ENCODE measurements around the gene LDLRAD4.

The LDLRAD4 gene

DNA sequence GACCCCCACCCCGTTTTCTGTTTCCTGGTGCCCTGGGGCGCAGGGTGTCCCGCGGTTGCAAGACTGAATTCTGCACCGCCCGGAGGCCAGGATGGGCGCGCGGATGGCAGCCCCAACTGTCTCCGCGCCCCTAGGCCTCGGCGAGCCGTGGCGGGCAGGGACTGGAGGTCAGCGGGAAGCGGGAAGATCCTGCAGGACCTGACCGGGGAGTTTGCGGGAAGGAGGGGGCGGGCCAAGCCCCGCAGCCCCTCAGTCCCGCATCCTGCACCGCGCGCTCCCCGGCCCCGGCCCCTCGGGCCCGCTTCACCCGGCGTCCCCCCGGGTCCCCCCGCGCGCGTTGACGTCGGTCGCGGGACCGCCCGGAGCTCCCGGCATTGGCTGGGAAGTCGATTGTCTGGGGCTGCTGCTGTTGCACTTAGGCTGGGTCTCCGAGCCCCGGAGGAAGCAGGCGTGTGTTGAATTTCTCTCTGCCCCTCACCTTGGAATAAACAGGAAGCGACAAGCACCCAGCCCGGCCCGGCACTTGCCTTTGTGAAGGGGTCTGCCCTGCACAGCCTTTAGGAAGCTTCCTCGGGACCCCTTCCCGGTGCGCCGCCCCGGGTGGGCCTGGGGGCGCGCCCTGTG is at the start of gene LDLRAD4:
TSS of gene LDLRAD4 (plus strand) at position 393 of the 624 bp plus-strand sequence.
- DNase-seq (ENCODE audit: low read depth in 1 of 2, low spot score in 1 of 2), result no peak

DNA sequence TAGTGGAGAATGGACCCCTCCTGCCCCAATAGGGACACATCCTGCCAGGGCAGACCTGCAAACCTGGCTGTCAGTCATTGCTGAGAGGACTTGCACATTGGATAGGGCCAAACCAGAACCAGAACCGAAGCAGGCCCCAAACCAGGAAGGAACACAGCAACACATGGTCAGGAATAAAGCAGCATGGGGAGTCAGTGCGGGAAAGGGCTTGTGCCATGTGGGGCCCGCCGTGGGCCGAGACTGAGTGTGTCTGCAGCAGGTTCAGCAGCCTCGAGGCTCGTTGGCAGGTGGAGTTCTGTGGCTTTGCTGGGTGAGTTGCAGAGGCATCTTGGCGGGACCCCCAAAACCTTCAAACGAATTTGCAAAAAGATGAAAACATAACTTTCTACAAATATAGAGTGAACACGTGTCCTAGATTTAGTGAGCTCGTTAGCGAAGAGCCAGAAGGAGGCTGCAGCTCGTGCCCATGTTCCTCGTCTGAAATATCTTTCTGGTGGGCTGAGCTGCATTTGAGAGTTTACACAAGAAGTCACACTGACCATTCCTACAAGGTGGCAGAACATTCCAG is 44.9 kb upstream of the LDLRAD4 start:
- DNase-seq (ENCODE audit: low read depth in 1 of 2, low spot score in 1 of 2), result no peak

DNA sequence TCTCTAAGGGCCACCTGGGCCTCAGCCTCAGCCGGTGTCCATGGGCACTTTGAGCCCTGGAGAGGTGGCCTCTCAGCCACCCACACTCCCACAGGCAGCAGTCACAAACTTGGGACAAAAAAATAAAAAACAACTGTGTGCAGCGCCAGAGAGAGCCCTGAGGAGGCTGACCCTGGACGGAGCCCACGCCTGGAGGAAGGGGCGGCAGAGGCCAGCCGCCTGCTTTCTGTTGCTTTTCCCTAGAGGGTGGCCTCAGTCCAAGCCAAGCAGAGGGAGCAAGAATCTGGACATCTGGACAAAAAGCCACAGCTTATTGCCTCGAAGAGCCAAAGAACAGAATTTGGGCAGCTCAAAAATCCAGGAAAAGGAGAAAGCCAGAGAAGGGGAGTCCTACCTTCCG is 43.3 kb upstream of the LDLRAD4 start:
- DNase-seq (ENCODE audit: low read depth in 1 of 2, low spot score in 1 of 2), result no peak

DNA sequence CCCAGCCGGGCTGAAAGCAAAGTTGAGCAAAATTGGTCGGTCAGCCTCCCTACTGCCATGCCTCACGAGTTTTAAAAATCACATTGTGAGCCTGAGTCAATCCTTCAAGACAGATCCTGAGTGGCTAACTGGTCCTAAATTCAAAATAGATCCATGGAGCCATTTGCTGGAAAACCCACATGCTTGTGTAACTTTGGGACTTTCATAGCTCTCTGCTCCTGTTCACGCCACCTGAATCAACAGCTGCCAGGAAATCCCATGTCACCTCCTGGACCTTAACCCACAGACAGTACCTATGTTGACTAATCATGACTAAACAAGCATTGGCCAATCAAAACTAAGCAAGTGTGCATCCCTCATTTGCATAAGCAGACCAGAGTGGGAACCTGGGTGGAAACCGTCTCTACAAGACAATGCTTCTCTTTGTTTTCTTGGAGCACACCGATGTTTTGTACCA is 42.8 kb upstream of the LDLRAD4 start:
- DNase-seq (ENCODE audit: low read depth in 1 of 2, low spot score in 1 of 2), result no peak

DNA sequence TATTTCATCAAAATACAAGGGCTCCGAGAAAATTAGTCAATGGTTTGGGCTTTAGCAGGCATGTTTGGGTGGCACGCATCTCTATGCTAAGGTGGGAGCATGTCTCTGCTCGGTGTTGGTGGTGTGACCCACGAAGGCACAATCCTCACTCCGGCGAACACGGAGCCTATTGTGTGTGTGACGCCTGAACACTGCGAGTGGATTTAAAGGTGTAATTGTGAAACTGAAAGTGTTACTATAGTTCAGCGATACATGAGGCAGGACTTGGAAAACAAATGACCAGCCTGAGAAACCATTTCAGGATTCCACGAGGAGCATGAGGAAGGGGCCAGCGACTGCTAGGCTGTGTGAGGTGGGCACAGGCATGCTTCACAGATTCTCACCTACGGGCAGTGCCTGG is 41.7 kb upstream of the LDLRAD4 start:
- DNase-seq (ENCODE audit: low read depth in 1 of 2, low spot score in 1 of 2), result no peak

DNA sequence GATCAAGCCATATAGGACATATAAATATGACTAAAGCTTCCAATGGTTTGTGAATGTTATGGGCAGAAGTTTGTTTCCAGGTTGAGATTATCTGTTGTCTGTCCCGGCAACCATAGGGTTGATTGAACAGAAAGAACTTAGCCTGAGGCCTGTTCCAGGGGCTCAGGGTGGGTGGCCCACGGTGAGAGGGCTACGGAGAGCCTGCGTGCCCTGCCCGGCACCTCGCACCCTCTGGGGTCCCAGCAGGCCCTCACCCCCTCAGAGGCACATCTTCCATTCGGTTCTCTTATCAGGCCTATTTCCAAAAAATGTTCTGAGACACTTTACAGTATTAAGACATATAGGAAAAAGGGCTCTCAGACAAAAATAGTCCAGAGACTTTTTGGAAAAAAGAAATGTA is 40.4 kb upstream of the LDLRAD4 start:
- DNase-seq (ENCODE audit: low read depth in 1 of 2, low spot score in 1 of 2), result no peak

DNA sequence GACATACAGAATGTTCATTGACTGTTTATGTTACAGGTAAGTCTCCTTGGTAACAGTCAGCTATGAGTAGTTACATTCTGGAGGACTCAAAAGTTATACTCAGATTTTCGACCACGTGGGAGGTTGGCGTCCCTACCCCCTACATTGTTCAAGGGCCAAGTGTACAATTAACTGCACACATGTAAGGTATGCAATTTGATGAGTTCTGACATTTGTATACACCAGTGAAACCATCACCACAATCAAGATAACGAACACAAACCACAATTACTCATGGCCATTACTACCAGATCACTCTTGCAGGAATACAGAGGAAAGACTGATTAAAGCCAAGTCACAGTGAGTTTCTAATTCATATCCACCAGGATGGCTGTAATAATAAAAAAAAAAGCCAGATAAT is 39.6 kb upstream of the LDLRAD4 start:
- DNase-seq (ENCODE audit: low read depth in 1 of 2, low spot score in 1 of 2), result no peak

DNA sequence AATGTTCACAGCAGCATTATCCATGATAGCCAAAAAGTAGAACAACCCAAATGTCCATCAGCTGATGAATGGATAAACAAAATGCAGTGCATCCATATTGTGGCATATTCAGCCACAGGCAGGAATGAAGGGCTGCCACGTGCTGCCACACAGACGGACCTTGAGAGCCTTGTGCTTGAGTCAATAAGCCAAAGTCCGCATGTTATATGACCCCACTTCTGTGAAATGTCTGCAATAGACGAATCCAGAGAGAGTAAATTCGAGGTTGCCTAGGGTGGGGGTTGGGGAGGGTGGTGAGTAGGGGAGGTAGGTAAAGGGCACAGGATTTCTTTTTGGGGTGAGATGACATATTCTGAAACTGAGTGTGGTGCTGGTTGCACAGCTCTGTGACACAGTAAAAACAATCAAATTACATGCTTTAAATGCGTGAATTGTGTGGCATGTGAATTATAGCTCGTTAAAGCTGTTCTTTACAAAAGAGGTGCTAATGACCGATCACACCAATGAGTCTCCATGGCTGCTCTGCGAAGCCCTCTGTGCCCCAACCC is 38.9 kb upstream of the LDLRAD4 start:
- no peak for DNase-seq (ENCODE audit: low read depth in 1 of 2, low spot score in 1 of 2)

DNA sequence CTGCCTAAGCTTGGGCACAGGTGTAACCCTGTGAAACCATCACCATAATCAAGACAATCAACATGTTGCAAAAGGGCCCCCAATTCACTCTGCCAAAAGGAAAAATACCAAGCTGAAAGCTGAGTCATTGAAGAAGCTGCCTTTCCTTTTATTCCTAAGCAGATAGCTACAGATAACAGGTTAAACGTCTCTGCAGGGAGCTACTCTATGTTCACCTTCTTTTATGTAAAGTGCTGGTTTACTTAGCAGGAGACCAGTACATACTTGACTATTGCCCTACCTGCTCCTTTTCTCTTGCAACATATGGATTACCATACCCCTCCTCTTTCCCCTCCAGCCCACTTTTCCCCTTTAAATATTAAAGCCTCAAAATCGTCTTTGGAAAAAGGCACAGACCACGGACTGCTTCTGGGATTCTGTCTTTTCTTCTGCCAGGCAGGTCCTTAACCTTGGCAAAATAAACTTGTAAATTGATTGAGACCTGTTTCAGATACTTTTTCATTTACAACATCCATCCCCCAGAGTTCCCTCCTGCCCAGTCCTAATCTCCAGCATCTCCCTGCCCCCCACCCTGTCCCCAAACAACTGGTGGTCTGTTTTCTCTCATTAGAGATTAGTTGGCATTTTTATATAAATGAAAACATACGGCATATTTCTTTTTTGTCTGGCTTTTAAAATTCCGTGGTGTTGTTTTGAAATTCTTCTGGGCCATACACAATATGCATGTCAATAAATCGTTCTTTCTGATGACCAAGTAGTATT is 37.8 kb upstream of the LDLRAD4 start:
- no peak for DNase-seq (ENCODE audit: low read depth in 1 of 2, low spot score in 1 of 2)

DNA sequence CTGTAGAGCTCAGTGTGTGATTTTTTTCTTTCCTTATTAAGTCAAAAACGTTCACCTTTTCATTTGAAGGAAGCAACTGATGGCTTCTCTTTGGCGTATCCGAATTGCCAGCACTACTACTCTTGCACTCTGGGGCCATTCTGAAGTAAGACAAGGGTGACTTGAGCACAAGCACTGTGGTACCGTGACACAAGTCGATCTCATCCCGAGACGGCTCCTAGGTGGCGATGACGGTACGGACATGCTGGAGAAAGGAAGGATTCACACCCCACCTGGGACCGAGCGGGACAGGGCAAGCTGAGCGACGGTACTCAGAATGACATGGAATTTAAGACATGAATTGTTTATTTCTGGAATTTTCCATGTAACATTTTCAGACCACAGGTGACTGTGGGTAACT is 36.8 kb upstream of the LDLRAD4 start:
- DNase-seq (ENCODE audit: low read depth in 1 of 2, low spot score in 1 of 2), result no peak

DNA sequence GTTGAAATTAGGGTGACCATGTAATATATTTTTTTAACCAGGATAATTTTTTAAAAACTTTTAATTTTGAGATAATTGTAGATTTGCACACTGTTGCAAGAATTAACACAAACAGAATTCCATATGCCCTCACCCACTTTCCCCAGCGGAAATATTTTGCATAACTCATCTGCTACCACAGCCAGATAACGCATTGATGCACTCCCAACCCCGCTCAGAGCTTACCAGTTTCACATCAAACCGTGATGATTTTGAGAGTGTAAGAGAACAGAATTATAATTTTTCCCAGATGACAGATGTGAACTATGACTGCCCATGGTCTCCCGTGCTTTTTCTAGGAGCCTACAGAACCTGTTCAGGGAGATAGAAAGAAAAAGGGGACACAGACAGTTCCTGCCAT is 35.2 kb upstream of the LDLRAD4 start:
- DNase-seq (ENCODE audit: low read depth in 1 of 2, low spot score in 1 of 2), result no peak

DNA sequence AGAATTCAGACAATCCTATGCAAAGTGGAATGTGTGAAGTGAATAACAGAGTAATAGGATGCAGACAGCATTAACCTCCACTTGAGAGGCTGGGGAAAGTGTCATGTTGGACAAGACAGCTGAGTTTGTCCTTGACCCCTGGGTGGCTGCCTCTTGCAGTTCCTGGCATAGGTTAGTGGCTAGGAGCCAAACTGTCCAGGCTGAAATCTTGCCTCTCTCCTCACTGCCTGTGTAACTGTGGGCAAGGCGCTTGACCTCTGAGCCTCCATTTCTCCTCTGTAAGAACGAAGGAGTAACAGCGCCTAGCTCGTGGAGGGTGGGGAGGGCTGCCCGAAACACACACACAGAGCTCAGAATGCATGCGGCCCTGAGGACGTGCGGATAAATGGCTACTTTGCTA is 34.8 kb upstream of the LDLRAD4 start:
- no peak for DNase-seq (ENCODE audit: low read depth in 1 of 2, low spot score in 1 of 2)

DNA sequence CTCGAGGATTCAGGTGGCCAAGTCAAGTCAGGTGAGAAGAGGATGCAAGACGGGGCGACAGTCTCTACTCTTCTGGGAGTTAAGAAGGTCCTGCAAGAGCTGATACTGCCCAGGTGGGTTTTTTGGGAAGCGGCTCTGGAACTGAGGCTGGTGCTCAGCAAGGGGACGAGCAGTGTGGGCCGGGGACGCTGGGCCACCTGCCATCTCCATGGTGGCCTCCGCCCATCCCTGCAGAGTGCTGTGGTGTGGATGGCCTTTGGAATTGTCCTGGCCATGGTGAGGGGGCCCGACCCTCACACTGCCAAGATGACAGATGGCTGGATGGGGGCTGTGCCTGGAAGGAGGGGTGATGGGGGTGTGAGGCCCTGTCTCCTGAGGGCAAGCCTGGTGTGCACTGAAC is 34.2 kb upstream of the LDLRAD4 start:
- DNase-seq (ENCODE audit: low read depth in 1 of 2, low spot score in 1 of 2), result no peak

DNA sequence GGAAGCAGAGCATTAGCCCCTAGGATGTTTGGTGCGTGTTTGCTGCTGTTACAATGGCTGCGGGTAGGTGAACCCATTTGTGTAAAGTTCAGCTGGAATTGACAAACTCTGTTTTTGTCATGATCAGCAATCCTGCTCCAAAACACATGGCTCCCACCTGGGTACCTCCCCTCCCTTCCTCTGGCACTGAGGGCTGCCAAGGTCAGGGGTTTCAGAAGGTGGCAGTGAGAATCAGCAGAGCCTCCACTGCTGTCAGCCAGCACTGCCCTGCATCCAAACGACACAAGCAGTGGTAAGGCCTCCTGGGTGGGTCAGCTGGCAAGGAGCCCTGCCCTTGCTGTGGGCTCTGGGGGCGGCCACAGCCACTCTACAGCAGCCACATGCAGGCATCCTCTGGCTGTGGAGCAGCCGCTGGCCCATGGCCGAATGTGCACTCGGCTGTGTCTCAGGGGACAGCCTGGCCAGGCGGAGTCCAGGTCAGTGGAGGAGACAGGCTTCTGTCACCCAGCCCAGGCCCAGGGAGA is 32.8 kb upstream of the LDLRAD4 start:
- DNase-seq (ENCODE audit: low read depth in 1 of 2, low spot score in 1 of 2), result no peak

DNA sequence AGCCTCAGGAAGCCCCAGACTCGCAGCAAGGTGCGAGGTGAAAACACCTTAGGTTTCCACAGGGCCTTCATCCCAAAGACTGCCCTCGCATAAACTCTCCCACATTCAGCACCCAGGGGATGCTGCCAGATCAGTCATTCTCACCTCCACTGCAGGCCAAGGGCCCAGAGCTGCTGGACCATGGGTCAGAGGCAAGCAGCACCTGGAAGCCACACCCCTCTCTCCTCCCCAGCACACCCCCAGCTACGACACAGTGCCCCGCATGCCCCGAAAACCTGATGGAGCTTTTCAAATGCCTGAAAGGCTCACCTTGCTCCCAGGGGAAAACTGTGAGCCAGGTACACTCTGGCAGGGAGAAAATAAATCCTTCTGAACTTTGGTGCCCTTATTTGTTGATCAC is 31.9 kb upstream of the LDLRAD4 start:
- DNase-seq (ENCODE audit: low read depth in 1 of 2, low spot score in 1 of 2), result no peak

DNA sequence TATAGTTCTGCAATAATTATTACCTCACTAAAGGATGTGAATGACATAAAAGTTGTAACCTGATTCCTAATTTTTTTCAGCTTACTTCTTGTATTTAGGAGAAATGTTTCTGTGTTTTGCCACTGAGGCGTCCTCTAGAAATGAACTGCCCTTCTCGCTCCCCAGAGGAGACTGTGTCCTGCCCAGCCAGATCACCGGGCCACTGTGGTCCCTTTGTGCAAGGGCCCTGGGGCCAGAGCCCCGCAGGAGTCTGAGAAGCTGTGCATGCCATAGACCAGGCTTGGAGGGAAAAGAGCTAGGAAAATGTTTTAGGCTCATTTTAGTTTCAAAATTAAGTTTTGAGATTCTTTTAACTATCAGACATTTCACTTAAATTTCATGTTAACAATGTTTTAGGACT is 31.1 kb upstream of the LDLRAD4 start:
- no peak for DNase-seq (ENCODE audit: low read depth in 1 of 2, low spot score in 1 of 2)

DNA sequence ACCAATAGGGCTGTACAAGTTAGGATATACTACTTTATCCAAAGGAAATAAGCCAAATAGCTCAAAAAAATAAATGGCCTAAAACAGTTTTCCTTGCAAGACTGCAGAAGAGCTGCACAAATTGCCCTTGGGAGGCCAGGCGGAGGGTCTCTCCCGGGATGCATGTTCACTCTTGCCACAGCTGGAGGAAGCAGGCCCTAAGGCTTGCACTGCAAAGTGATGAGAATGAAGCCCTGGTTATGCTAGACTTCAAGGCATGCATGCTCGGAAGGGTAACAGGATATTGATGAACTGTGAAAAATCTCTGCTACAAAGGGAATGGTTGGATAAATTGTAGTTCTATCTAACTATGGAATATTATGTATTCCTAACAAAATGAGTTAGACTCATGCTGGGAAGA is 27.5 kb upstream of the LDLRAD4 start:
- no peak for DNase-seq (ENCODE audit: low read depth in 1 of 2, low spot score in 1 of 2)

DNA sequence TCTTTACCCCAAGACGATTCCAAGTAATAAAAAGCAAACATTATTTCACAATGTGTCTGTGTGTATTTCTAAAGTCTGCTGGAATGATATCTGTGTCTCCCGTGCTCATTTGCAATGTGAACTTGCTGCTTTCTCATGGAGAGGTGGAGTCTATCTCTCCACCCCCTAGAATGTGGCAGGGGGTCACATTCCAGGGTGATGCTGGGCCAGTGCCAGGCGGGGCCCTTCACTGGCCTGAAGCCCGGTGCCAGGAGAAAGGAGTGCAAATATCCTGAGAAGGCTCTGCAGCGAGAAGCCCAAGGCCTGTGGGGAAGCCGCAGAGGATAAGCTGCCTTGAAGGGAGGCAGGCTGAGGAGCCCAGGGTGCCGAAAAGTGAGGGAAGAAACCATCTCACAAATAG is 26.8 kb upstream of the LDLRAD4 start:
- DNase-seq (ENCODE audit: low read depth in 1 of 2, low spot score in 1 of 2), result no peak

DNA sequence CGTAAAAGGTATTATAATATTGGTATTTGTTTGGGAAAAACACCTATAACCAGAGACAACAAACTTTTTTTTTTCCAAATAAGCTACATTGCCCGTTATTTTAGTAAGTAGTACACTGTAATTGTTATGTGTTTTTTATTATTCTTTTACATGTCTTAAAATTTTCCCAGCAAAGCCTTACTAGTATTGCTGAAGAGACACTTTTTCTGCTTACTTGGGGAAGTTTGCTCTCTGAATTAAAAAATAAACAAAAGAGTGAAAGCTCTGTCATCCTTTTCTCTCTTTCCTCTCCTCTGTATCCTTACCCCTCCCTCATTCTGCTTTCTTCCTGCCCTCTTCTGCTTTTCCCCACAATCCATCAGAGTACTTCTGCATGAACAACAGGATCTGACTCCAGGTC is 25.6 kb upstream of the LDLRAD4 start:
- DNase-seq (ENCODE audit: low read depth in 1 of 2, low spot score in 1 of 2), result no peak

DNA sequence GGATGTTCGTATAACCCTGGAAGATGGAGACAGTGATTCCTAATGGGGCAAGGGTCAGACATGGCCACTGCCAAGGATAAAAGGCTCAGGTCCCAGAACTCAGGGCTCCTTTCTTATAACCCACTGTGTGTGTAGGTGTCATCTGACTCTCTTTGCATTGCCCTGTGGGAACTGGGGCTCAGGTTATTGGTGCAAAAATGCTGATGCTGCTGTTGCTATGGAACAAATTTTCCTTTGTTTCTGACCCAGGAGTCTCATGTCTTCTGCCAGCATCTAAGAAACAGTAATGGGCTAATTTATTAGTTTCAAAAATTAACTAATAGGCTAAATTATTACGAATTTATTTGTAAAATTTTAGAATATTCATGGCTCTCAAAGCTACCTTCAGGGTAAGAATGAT is 24.3 kb upstream of the LDLRAD4 start:
- DNase-seq (ENCODE audit: low read depth in 1 of 2, low spot score in 1 of 2), result no peak

DNA sequence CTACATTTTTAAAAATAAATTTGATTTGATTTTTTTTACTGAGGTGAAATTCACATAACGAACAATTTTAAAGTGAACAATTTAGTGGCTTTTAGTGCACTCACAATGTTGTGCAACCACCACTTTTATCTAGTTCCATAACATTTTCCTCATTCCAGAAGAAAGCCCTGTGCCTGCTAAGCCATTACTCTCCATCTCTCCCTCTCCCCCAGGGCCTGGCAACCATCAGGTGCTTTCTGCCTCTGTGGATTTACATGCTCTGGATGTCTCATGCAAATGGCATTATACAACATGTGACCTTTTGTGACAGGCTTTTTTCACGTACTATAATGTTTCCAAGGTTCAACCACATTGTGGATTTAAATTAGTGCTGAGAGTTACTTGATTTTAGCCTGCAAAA is 19.9 kb upstream of the LDLRAD4 start:
- no peak for DNase-seq (ENCODE audit: low read depth in 1 of 2, low spot score in 1 of 2)

DNA sequence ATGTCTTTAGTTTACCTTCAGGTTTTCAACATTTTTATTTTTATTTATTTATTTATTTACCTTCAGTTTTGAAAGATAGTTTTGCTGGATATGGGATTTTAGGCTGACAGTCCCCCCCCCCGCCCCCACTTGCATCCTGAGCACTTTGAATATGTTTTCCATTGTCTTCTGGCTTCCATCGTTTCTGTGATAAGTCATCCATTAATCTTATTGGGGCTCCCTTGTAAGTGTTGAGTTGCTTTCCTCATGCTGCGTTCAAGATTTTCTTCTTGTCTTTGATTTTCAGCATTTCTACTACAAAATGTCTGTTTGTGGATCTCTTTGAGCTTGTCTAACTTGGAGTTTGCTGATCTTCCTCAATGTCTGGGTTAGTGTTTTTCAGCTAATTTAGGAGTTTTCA is 19.4 kb upstream of the LDLRAD4 start:
- no peak for DNase-seq (ENCODE audit: low read depth in 1 of 2, low spot score in 1 of 2)
